Mucosa of gallbladder (tissue), 1 donor: ENCODE data around the gene OR56B1. TPM values are rescaled to one million over a fixed set of nuclear protein-coding genes. Genes with fewer than 3 reads are reported as not detected.

Experiments
- DNase-seq: peaks from one replicate; pipeline ENCODE4 v3.0.0-alpha.2; 2020; ENCODE audit warnings: low spot score
- total RNA-seq: library from RNA; stranded (reverse); gene quantifications from one replicate; pipeline ENCODE4 v1.2.1, GENCODE V29; 2021
- donor health status: DM: no; HTN: no; CAD: no.

Gene OR56B1
- total RNA-seq, 1 donor from 2014 or later = not detected

DNA sequence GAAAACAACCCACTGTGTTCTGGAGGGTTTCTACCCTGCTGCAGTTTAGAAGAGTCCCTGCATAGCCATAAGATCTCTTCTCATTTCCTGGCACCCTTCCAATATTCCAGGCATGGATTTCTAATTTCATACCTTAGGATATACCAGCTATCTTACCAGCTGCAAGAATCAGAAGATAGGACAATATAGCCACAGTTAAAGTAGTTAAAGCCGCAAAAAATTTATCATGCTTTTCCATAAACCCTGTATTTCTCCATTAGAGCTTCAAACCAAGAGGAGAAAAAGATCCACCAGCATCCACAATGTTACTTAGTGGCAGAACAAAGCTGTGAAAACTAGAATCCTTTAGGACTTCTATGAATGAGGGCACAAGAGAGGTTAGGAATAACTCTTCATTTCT, 8.6 kb upstream of the OR56B1 start:
- DNase-seq = no peak

DNA sequence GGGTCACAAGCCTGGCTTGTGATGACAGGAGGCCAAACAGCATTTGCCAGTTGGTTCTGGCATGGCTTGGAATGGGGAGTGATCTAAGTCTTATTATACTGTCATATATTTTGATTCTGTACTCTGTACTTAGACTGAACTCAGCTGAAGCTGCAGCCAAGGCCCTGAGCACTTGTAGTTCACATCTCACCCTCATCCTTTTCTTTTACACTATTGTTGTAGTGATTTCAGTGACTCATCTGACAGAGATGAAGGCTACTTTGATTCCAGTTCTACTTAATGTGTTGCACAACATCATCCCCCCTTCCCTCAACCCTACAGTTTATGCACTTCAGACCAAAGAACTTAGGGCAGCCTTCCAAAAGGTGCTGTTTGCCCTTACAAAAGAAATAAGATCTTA, 843 bp downstream of the OR56B1 start:
- no peak for DNase-seq

DNA sequence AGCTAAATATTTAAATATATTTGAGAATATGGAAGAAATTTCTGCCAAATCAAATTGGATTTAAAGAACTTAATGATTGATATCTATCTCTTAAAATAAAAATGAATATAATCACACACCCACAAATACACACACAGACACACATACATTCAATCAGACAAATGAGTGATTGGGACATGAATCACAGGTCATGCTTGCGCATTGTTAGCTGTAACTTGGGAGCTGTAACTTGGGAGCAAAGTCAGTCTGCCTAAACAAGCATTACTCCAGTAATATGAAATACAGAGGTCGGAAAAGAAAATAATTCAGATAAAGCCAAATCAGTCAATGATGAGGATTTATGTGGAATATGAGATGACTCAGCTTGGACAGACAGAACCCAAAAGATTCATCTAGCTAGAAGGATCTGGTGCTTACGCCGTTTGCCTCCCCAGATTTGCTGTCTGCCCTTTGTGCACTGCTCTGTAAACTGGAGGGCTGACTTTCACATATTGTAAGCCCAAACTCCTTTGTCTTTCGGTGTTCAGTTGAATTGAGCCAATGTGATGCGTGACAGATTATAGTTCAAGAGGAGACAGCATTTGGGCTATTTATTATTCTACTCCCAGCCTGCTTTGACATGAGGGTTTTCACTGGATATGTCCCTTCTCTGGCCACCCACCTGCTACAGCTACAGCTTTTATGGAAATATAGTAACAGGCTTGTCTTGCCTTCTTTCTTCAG, 1.6 kb downstream of the OR56B1 start:
- no peak for DNase-seq

DNA sequence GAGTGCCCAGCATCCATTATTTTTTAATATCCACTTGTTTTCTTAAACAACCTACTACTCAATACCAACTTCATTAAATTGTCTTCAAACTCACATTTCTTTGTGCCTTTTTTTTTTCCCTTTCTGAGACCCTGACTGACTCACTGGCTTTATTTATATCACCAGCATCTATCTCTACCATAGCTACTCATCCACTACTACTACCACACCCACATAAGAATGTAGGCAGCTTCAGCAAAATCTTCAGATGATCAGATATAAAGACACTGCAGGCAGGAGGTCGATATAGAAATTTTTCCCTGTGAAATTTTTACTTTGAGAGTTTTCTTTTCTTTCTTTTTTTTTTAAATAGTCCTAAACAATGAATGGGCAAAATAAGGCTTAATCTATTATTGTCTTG, 2.2 kb downstream of the OR56B1 start:
- DNase-seq = no peak

DNA sequence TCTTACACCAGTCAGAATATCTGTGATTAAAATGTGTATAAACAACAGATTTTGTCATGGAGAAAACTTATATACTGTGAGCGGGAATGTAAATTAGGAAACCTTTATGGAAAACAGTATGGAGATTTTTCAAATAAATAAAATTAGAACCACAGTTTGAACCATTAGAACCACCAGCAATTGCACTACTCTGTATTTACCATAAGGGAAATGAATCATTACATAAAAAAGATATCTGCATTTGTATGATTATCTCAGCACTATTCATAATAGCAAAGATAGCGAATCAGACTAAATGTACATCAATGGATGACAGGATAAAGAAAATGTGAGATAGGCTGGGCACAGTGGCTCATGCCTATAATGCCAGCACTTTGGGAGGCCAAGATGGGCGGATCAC, 10.4 kb downstream of the OR56B1 start:
- no peak for DNase-seq

DNA sequence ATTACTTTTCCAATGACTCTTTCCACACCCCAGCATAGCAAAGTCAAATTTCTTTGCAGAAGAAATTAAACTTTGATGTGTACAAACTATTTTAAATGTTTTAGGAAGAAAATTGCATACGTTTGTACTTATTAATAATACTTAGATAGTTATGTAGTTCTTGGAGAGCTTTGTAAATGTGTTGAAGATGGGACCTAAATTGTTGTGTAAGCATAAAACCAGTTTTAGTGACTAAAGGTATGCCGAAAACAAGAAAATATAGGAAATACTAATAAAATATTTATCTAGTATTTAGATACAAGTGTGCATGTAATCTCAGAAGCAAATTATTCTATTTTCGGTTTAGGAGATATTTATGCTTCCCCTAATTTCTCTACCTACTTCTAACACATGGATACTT, 13.6 kb downstream of the OR56B1 start:
- no peak for DNase-seq

DNA sequence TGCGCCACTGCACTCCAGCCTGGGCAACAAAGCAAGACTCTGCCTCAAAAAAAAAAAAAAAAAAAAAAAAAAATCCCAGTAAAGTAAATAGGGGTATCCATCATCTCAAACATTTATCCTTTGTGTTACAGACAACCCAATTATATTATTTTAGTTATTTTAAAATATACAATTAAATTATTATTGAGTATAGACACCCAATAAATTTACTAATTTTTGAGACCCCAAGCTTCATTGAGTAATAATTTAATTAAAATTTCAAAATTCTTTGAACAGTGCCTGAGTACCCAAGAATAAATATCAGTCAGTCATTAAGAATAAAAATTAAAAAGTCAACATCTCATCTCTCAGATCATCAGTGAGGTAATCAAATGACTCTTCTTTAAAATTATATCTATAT, 17.7 kb downstream of the OR56B1 start, which contains the start of gene OR52N4:
Gene OR52N4, plus strand, starts transcription at position 301 of the 400 bp plus-strand sequence. CDS start 498 bp downstream, outside the sequence.
- no peak for DNase-seq

DNA sequence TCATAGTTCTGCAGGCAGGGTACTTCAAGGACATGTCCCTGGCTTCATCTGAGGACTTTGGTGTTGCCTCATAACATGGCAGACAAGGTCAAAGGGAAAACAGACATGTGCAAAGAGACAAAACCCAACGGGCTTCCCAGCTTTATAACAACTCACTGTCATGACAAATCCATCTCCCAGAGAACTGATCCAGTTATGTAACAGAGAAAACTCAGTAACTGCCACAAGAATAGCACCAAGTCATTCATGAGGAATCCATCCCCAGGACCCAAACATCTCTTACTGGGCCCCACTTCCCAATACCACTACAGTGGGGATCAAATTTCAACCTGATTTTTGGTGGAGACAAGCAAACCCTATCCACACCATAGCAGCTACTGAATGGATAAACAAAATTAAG, 30.8 kb downstream of the OR56B1 start:
- DNase-seq = no peak

DNA sequence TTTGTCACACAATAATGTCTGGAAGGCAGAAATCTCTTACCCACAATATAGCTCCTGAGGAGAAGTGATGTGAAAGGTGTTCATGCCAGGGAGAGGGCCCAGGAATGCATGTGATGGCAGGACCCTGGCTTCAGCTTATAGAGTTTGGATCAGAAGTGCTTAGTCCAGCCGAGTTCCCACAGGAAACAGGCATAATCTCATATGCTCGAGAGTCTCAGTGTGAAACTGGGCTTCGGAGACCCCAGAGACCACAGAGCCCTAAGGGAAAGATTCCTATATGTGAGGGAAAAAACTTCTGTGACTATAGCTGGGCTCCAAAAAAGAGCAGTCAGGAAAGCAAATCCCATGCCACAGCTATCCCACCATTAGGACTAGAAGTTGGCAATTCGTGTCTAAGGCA, 47.0 kb downstream of the OR56B1 start, which contains the start of gene OR52N5:
Gene OR52N5, minus strand, starts transcription at position 101 of the 400 bp plus-strand sequence. CDS start 4,721 bp downstream, outside the sequence.
- DNase-seq = no peak

Other genes with a start within 250 kb of the OR56B1 start
- gene OR52D1, start 247.8 kb upstream of the OR56B1 start, total RNA-seq = not detected
- gene UBQLN3, start 226.5 kb upstream of the OR56B1 start, total RNA-seq = 0.26 TPM
- 0.69 TPM for gene UBQLNL, start 219.7 kb upstream of the OR56B1 start, total RNA-seq
- gene OR52H1, start 187.9 kb upstream of the OR56B1 start, total RNA-seq = not detected
- gene OR52B6, start 155.6 kb upstream of the OR56B1 start, total RNA-seq = not detected
- 2.1 TPM for gene TRIM6, start 139.8 kb upstream of the OR56B1 start, total RNA-seq
- 8.6 TPM for gene TRIM34, start 111.4 kb upstream of the OR56B1 start, total RNA-seq
- gene TRIM5, start 51.4 kb upstream of the OR56B1 start, total RNA-seq = 39.8 TPM
- 43.9 TPM for gene TRIM22, start 46.7 kb upstream of the OR56B1 start, total RNA-seq
- gene OR52N4, start 17.8 kb downstream of the OR56B1 start, total RNA-seq = not detected
- gene OR52N5, start 46.9 kb downstream of the OR56B1 start, total RNA-seq = not detected
- gene OR52N1, start 54.8 kb downstream of the OR56B1 start, total RNA-seq = not detected
- gene OR52N2, start 72.5 kb downstream of the OR56B1 start, total RNA-seq = not detected
- gene OR52E6, start 105.4 kb downstream of the OR56B1 start, total RNA-seq = not detected
- not detected for gene OR52E8, start 121.2 kb downstream of the OR56B1 start, total RNA-seq
- not detected for gene OR52E4, start 144.2 kb downstream of the OR56B1 start, total RNA-seq
- gene OR52E5, start 156.8 kb downstream of the OR56B1 start, total RNA-seq = not detected
- not detected for gene OR56A3, start 205.8 kb downstream of the OR56B1 start, total RNA-seq
- not detected for gene OR56A5, start 232.0 kb downstream of the OR56B1 start, total RNA-seq